Stimulated activated CD8-positive, alpha-beta memory T cell treated with anti-CD3 and anti-CD28 coated beads, Interleukin-2, amount 100 ng/mL, for 1 hour (primary cell): Measurements from ENCODE around the gene IL1RAPL2.
"Not testable (repeated sequence)": the region's sequence is repeated elsewhere in the genome, so short reads cannot be mapped to it uniquely, and the experiment has no call there.

Experiments
- DNase-seq, 2 donors: peaks; one replicate each; pipeline ENCODE4 v3.0.0-alpha.2; 2020; ENCODE audit warnings: low read depth in 2 of 2

IL1RAPL2 gene

GRCh38 chrX:104854188-104854587 lies 288.2 kb downstream of the IL1RAPL2 start:
- no peak for DNase-seq

- DNase-seq: no peak
Observed at GRCh38 chrX:104854790-104855340, 288.9 kb downstream of the IL1RAPL2 start.

- no peak for DNase-seq
Observed at GRCh38 chrX:104863466-104863865, 297.5 kb downstream of the IL1RAPL2 start.

GRCh38 chrX:104864296-104864695 lies 298.3 kb downstream of the IL1RAPL2 start:
- no peak for DNase-seq

- no peak for DNase-seq
Observed at GRCh38 chrX:104877504-104877903, 311.5 kb downstream of the IL1RAPL2 start.

- DNase-seq: no peak
Observed at GRCh38 chrX:104902070-104902469, 336.1 kb downstream of the IL1RAPL2 start.

- DNase-seq: not testable (repeated sequence)
Observed at GRCh38 chrX:104909694-104910093, 343.7 kb downstream of the IL1RAPL2 start.

- no peak for DNase-seq
Observed at GRCh38 chrX:104913348-104913747, 347.3 kb downstream of the IL1RAPL2 start.

GRCh38 chrX:104914686-104915085 lies 348.7 kb downstream of the IL1RAPL2 start:
- not testable (repeated sequence) for DNase-seq

GRCh38 chrX:104918122-104918521 lies 352.1 kb downstream of the IL1RAPL2 start:
- DNase-seq: no peak

GRCh38 chrX:104921584-104922205 lies 355.7 kb downstream of the IL1RAPL2 start:
- no peak for DNase-seq

GRCh38 chrX:104922206-104922621 lies 356.2 kb downstream of the IL1RAPL2 start:
- DNase-seq: no peak

- no peak for DNase-seq
Observed at GRCh38 chrX:104929324-104929723, 363.3 kb downstream of the IL1RAPL2 start.

- DNase-seq: no peak
Observed at GRCh38 chrX:104935581-104935980, 369.6 kb downstream of the IL1RAPL2 start.

GRCh38 chrX:104953251-104953650 lies 387.3 kb downstream of the IL1RAPL2 start:
- no peak for DNase-seq

GRCh38 chrX:104961926-104962325 lies 395.9 kb downstream of the IL1RAPL2 start:
- DNase-seq: no peak

- DNase-seq: no peak
Observed at GRCh38 chrX:104968241-104968640, 402.2 kb downstream of the IL1RAPL2 start.

- no peak for DNase-seq
Observed at GRCh38 chrX:104972737-104973136, 406.7 kb downstream of the IL1RAPL2 start.

GRCh38 chrX:104987063-104987462 lies 421.1 kb downstream of the IL1RAPL2 start:
- no peak for DNase-seq

- DNase-seq: no peak
Observed at GRCh38 chrX:104988038-104988437, 422.0 kb downstream of the IL1RAPL2 start.

GRCh38 chrX:104995546-104995945 lies 429.5 kb downstream of the IL1RAPL2 start:
- DNase-seq: no peak

- no peak for DNase-seq
Observed at GRCh38 chrX:105006103-105006502, 440.1 kb downstream of the IL1RAPL2 start.

GRCh38 chrX:105006996-105007395 lies 441.0 kb downstream of the IL1RAPL2 start:
- no peak for DNase-seq

- DNase-seq: no peak
Observed at GRCh38 chrX:105013719-105014118, 447.7 kb downstream of the IL1RAPL2 start.
